DMS79 (cell line): ENCODE measurements around the gene OR5D14.

Source experiments
- DNase-seq: peaks from one replicate; lab custom pipeline; 2025; lab: John Stamatoyannopoulos, UW

OR5D14 gene

GRCh38 chr11:55795256-55795655 is at the start of gene OR5D14:
TSS of gene OR5D14 (plus strand) at chr11:55795556. CDS start at chr11:55795556, 0 bp downstream.
- DNase-seq = no peak

GRCh38 chr11:55773138-55773537 is 22.2 kb upstream of the OR5D14 start, which contains the start of gene OR5D13:
TSS of gene OR5D13 (plus strand) at chr11:55773438. CDS start at chr11:55773438, 0 bp downstream.
- DNase-seq = no peak

- DNase-seq = no peak
These were observed 3.8 kb upstream of the OR5D14 start for GRCh38 chr11:55791606-55792005.

GRCh38 chr11:55793321-55793720 is 2.0 kb upstream of the OR5D14 start:
- DNase-seq = no peak

GRCh38 chr11:55806248-55806647 is 10.9 kb downstream of the OR5D14 start:
- no peak for DNase-seq

GRCh38 chr11:55811067-55811466 is 15.7 kb downstream of the OR5D14 start, which contains the start of gene OR5L1:
TSS of gene OR5L1 (plus strand) at chr11:55811367. CDS start at chr11:55811467, 100 bp downstream.
- no peak for DNase-seq

- DNase-seq = no peak
These were observed 24.0 kb downstream of the OR5D14 start, which contains the start of gene OR5D18 for GRCh38 chr11:55819330-55819729. TSS of gene OR5D18 (plus strand) at chr11:55819630. CDS start at chr11:55819630, 0 bp downstream.

- no peak for DNase-seq
These were observed 31.6 kb downstream of the OR5D14 start, which contains the start of gene OR5L2 for GRCh38 chr11:55826919-55827318. TSS of gene OR5L2 (plus strand) at chr11:55827219. CDS start at chr11:55827219, 0 bp downstream.

GRCh38 chr11:55838452-55838851 is 43.1 kb downstream of the OR5D14 start, which contains the start of gene OR5D16:
TSS of gene OR5D16 (plus strand) at chr11:55838752. CDS start at chr11:55838752, 0 bp downstream.
- DNase-seq = no peak
